Retinal pigment epithelial cell (primary cell): ENCODE results near the gene BBS9.

Source experiments
- DNase-seq: peaks from one replicate; pipeline ENCODE4 v3.0.0-alpha.2; 2010; ENCODE audit warnings: low read depth
- H3K4me3 ChIP-seq: 2 replicates; pipeline ENCODE4 v1.5.1; 2011; ENCODE audit warnings: mild to moderate bottlenecking, low read length, control low read depth, moderate library complexity
- CTCF ChIP-seq: conservative IDR thresholded peaks from 2 replicates; pipeline ENCODE4 v1.5.1; 2011; ENCODE audit warnings: low read depth, low read length, control low read depth, inconsistent platforms

Gene BBS9

GRCh38 chr7:33562996-33563395, 433.6 kb downstream of the BBS9 start:
- no peak for TF ChIP-seq CTCF
- DNase-seq = no peak
- H3K4me3 ChIP-seq = no peak overlapping the region

- no peak for DNase-seq
- no peak overlapping the region for H3K4me3 ChIP-seq
- TF ChIP-seq CTCF = no peak
These were observed 434.3 kb downstream of the BBS9 start for GRCh38 chr7:33563651-33564050.

GRCh38 chr7:33578166-33578565, 448.8 kb downstream of the BBS9 start:
- no peak for TF ChIP-seq CTCF
- no peak for DNase-seq
- no peak overlapping the region for H3K4me3 ChIP-seq

GRCh38 chr7:33578881-33579672, 449.7 kb downstream of the BBS9 start:
- no peak for TF ChIP-seq CTCF
- DNase-seq = no peak

GRCh38 chr7:33579673-33579960, 450.3 kb downstream of the BBS9 start:
- H3K4me3 ChIP-seq = no peak overlapping the region

More at GRCh38 chr7:33578881-33579672, 449.7 kb downstream of the BBS9 start:
- H3K4me3 ChIP-seq = no peak overlapping the region

GRCh38 chr7:33581236-33581635, 451.9 kb downstream of the BBS9 start:
- TF ChIP-seq CTCF = no peak
- no peak overlapping the region for H3K4me3 ChIP-seq
- no peak for DNase-seq

More at GRCh38 chr7:33579673-33579960, 450.3 kb downstream of the BBS9 start:
- DNase-seq = no peak
- no peak for TF ChIP-seq CTCF

GRCh38 chr7:33582104-33582503, 452.7 kb downstream of the BBS9 start:
- no peak for TF ChIP-seq CTCF
- DNase-seq = no peak
- H3K4me3 ChIP-seq = no peak overlapping the region
